ENCODE measurements around the gene ZKSCAN1.

ZKSCAN1 gene

DNA sequence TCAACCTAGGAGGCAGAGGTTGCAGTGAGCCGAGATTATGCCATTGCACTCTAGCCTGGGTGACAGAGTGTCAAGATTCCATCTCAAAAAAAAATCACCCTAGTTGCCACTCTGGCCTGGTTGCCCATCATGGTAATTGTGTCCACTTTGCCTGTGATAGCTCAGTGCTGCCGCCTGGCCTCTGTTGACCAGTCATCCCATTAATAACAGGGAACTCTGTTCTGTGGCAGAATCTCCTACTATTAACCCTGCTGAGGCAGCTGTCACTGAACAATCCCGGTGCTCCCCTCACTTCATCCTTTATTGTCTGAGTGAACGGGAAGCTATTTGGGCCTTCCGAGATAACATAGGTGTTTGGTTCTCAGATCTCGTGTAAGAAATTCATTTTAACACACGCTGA is 51.6 kb downstream of the ZKSCAN1 start:
- H3K27ac Mint-ChIP-seq: no peak overlapping the region
- no peaks in the 10 kb centered on the region for H3K27me3 Mint-ChIP-seq
- H3K9me3 Mint-ChIP-seq: peaks cover 4% of the 10 kb centered on the region
- no peak for DNase-seq (ENCODE audit: low spot score in 2 of 2)
- no peak for ATAC-seq (ENCODE audit: low read depth)
- H3K4me3 Mint-ChIP-seq: no peak overlapping the region
- H3K36me3 Mint-ChIP-seq: peaks cover 29% of the 10 kb centered on the region
- H3K4me1 Mint-ChIP-seq: no peaks in the 10 kb centered on the region

DNA sequence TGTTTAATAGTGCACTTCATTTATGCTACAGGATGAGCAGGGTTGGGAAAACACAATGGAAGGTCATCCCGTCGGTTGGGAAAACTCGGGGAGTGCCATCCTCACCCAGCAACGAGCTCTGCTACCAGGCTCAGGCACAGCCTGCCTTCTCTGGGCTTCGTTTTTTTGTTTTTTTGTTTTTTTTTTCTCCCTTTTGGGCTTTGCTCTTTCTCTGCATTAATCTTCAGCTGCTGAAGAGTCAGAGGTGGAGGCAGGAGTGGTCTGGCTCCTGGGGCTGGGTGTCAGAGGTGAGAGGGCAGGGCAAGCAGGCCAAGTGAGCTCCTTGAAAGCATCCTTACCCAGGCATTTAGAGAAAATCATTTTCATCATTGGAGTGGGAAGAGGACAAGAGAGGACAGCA is 54.6 kb downstream of the ZKSCAN1 start:
- ATAC-seq (ENCODE audit: low read depth) (no peak), DNase-seq (ENCODE audit: low spot score in 2 of 2) (no peak)
- H3K36me3 Mint-ChIP-seq: peaks cover 48% of the 10 kb centered on the region
- H3K27ac Mint-ChIP-seq: no peak overlapping the region
- no peaks in the 10 kb centered on the region for H3K27me3 Mint-ChIP-seq
- peaks cover 9% of the 10 kb centered on the region for H3K9me3 Mint-ChIP-seq
- peaks cover 4% of the 10 kb centered on the region for H3K4me1 Mint-ChIP-seq
- H3K4me3 Mint-ChIP-seq: no peak overlapping the region

DNA sequence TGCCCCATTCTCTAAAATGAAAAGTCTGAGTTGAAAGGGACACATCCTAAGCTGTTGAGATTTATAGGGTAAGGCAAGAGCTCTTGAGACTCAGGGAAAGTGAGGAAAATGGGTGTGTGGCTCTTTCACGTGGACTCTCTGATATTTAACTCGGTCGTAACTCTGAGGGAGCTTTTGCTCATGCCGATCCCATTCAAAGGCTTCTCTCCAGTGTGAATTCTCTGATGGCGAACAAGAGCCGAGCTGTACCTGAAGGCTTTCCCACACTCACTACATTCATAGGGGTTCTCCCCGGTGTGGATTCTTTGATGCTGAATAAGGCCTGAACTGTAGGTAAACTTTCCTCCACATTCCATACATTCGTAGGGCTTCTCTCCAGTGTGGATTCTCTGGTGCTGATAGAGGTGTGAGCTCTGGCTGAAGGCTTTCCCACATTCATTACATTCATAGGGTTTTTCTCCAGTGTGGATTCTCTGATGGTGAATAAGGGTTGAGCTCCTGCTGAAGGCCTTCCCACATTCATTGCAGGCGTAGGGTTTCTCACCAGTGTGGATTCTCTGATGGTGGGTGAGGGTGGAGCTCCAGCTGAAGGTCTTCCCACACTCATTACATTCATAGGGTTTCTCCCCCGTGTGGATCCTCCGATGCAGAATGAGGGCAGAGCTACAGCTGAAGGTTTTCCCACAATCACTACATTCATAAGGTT is 55.8 kb downstream of the ZKSCAN1 start:
- Mint-ChIP-seq H3K27ac (no peak overlapping the region), H3K9me3 (peaks cover 9% of the 10 kb centered on the region), H3K27me3 (no peaks in the 10 kb centered on the region), H3K36me3 (peaks cover 59% of the 10 kb centered on the region), H3K4me3 (no peak overlapping the region), H3K4me1 (peaks cover 4% of the 10 kb centered on the region)
- ATAC-seq (ENCODE audit: low read depth) (no peak), DNase-seq (ENCODE audit: low spot score in 2 of 2) (no peak)

DNA sequence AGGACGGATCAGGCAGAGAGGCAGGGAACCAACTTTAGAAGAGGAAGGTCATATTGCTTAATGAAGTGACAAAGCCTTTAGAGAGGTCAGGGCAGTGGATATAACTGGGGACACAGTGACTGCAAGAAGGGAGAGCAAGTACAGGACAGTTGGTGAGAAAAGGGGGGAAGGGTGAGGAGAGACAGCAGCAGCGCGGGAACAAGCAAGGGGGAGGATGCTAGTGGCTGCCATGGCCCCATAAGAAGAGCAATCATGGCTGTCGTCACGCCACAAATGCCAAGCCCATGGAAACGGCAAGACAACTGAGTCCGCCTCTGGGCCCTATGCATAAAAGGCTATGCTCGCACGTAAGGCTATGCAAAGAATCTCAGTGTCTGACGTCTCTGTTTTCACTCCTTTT is 57.1 kb downstream of the ZKSCAN1 start:
- no peaks in the 10 kb centered on the region for H3K27me3 Mint-ChIP-seq
- peaks cover 64% of the 10 kb centered on the region for H3K36me3 Mint-ChIP-seq
- no peak overlapping the region for H3K27ac Mint-ChIP-seq
- no peak for DNase-seq (ENCODE audit: low spot score in 2 of 2)
- peaks cover 9% of the 10 kb centered on the region for H3K9me3 Mint-ChIP-seq
- no peak overlapping the region for H3K4me3 Mint-ChIP-seq
- H3K4me1 Mint-ChIP-seq: peaks cover 4% of the 10 kb centered on the region
- ATAC-seq (ENCODE audit: low read depth): no peak

DNA sequence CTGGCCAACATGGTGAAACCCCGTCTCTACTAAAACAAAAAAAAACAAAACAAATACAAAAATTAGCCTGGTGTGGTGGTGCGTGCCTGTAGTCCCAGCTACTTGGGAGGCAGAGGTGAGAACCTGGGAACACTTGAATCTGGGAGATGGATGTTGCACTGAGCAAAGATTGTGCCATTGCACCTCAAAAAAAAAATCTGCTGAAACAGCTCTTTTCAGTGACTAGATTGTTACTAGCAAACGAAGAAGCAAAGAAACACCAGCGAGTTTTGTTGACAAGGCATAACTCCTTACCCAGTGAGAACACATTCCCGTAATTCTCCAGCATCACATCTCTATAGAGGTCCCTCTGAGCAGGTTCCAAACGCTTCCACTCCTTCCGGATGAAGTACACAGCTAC is 59.4 kb downstream of the ZKSCAN1 start:
- Mint-ChIP-seq H3K4me3 (no peak overlapping the region), H3K4me1 (peaks cover 10% of the 10 kb centered on the region), H3K36me3 (peaks cover 63% of the 10 kb centered on the region), H3K9me3 (peaks cover 9% of the 10 kb centered on the region), H3K27me3 (no peaks in the 10 kb centered on the region), H3K27ac (no peak overlapping the region)
- DNase-seq (ENCODE audit: low spot score in 2 of 2) (no peak), ATAC-seq (ENCODE audit: low read depth) (no peak)

DNA sequence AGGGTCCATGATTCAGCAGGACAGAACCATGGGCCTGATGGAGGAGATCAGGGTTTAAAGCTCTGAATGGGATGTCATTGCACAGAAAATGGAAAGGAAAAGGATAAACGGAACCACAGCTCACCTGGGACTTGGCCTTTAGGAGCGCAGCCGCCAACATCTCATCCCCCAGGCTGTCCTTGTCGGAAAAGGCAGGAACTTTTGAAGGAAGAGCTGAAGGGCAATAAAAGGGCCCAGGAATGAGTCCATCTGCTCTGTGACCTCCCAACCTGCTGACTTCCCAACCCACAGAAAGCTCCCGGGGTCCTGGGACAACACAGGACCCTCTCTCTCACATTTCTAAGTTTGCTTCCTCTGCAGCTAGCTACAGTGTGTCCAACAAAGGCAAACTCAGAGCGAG is 60.0 kb downstream of the ZKSCAN1 start:
- Mint-ChIP-seq H3K4me3 (no peak overlapping the region), H3K27ac (no peak overlapping the region), H3K4me1 (peaks cover 14% of the 10 kb centered on the region), H3K9me3 (peaks cover 9% of the 10 kb centered on the region), H3K27me3 (no peaks in the 10 kb centered on the region), H3K36me3 (peaks cover 57% of the 10 kb centered on the region)
- DNase-seq (ENCODE audit: low spot score in 2 of 2) (no peak), ATAC-seq (ENCODE audit: low read depth) (no peak)

DNA sequence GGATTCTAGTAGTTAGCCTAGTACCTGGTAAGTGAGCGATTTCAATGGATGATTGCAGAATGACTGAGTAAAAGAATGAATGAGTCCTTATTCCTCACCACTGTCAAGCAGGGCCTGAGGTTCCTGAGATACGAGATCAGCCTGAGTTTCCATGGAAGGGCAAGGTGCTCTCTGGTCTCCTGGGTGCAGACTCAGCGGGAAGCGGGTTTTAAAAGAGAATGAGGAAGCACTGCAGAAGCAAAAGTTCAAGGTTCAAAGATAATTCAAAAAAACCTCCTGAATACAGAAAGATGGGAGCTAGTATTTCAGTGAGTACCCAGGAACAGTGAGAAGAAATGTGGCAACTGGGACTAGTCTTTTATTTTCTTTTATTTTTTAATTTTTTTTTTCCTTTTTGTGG is 61.8 kb downstream of the ZKSCAN1 start:
- Mint-ChIP-seq H3K4me3 (no peak overlapping the region), H3K27ac (no peak overlapping the region), H3K9me3 (peaks cover 3% of the 10 kb centered on the region), H3K36me3 (peaks cover 39% of the 10 kb centered on the region), H3K4me1 (peaks cover 18% of the 10 kb centered on the region), H3K27me3 (no peaks in the 10 kb centered on the region)
- DNase-seq (ENCODE audit: low spot score in 2 of 2): no peak
- no peak for ATAC-seq (ENCODE audit: low read depth)

DNA sequence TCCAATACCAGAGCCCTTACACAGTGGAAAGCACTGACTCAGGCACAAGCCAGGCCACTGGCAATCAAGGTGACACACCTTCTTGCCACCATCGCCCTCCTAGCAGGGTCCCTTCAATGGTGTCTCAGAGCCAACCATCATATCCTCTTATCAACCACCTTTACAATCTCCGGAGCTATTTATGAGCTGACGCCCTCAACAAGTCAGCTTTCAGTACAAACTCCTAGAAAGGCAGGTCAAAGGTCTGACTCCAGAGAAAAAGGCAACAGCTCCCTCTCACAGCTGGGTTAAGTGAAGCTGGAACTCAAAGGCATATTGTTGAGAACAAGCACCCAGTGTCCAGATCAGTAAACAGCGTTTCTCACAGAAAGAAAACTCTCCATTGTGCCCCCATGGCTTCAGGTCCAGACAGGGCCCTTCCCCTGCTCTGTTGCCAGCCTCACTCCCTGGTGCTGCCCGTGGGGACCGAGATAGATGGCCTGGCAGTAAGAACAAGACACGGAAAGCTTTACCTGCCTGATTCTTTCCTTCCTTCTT is 63.7 kb downstream of the ZKSCAN1 start:
- DNase-seq (ENCODE audit: low spot score in 2 of 2) (no peak), ATAC-seq (ENCODE audit: low read depth) (no peak)
- Mint-ChIP-seq H3K27ac (no peak overlapping the region), H3K4me1 (peaks cover 20% of the 10 kb centered on the region), H3K36me3 (peaks cover 26% of the 10 kb centered on the region), H3K4me3 (no peak overlapping the region), H3K9me3 (no peaks in the 10 kb centered on the region), H3K27me3 (no peaks in the 10 kb centered on the region)

DNA sequence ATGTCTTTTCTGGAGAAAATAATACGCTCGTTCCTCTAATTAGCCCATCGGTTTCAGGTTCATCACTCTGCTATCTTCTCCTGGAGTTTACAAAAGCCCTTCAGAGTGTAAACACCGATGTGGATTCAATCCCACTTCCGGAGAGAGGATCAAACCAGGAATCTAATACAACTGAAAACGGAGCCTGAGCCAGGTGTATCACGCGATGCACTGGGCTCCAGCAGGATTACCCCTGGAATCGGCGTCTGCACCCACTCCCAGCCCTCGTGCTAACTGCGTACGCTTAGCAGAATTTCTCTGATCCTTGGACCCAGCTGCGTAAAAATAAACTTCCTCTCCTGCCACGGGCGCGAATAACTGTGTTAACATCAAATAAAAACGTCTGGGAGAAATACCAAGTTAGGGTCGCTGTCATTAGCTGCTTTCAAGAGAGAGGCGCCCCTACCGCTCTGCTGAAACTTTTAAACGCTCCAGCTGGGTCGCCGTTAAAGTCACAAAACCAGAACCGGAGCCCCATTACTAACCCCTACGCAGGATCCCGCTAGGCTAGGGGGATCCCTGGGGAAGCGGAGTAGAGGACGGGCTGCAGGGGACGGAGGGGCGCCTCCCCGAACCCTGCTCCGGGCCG is 65.6 kb downstream of the ZKSCAN1 start:
- Mint-ChIP-seq H3K27me3 (no peaks in the 10 kb centered on the region), H3K4me1 (peaks cover 20% of the 10 kb centered on the region), H3K9me3 (no peaks in the 10 kb centered on the region), H3K4me3 (peak overlapping the region; percentile 87), H3K27ac (peak overlapping the region; percentile 95), H3K36me3 (peaks cover 10% of the 10 kb centered on the region)
- ATAC-seq (ENCODE audit: low read depth) (peak; percentile 3), DNase-seq (ENCODE audit: low spot score in 2 of 2) (no peak)

DNA sequence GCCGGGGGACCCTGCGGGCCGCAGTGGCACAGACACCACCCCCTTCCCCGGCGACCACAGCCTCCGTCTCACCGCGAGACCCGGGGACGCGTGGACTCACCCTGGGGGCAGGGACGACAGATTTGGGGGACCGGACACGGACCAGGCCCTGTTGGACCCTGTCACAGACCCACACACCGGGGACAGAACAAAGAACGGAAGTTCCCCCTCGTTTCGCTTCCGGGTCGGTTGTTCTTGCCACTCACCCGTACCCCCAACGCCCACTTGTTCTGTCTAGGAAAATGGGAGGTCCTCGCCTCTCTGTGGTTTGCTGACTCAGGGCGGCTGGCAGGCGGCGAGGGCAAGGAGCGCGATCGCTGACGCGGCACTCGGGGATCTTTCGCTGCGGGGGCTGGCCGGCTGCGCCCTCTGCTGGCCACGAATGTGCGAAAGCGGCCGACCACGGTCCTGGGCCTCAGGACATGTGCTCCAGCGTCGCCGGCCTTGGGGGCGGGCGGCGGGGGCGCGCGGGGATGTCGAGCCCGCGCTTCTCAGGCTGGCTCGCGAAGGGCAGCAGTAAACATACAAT is 66.2 kb downstream of the ZKSCAN1 start, which contains the start of gene ZNF3:
Gene ZNF3, minus strand, starts transcription at position 189 of the 568 bp plus-strand sequence. CDS start 4,366 bp downstream, outside the sequence.
- peaks cover 20% of the 10 kb centered on the region for H3K4me1 Mint-ChIP-seq
- no peaks in the 10 kb centered on the region for H3K9me3 Mint-ChIP-seq
- H3K36me3 Mint-ChIP-seq: peaks cover 8% of the 10 kb centered on the region
- H3K4me3 Mint-ChIP-seq: peak within 1 kb of the TSS; percentile 87
- H3K27me3 Mint-ChIP-seq: no peaks in the 10 kb centered on the region
- peak; percentile 70 for ATAC-seq (ENCODE audit: low read depth)
- peak; percentile 97 to 98 for DNase-seq (ENCODE audit: low spot score in 2 of 2)
- peak within 1 kb of the TSS; percentile 95 for H3K27ac Mint-ChIP-seq

DNA sequence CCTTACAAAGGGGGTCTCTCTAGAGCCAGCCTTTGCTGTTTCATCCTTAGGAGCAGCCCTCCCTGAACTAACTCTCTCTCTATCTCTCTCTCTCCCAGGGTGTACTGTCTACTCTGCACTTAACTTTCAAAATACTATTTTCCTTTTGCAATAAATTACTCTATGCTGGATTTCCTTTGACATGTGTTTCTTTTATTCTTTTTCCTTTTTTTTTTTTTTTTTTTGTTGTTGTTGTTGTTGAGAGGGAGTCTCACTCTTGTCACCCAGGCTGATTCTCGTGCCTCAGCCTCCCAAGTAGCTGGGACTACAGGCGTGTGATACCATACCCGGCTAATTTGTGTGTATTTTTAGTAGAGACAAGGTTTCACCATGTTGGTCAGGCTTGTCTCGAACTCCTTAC is 67.6 kb downstream of the ZKSCAN1 start:
- peak overlapping the region; percentile 87 for H3K4me3 Mint-ChIP-seq
- H3K4me1 Mint-ChIP-seq: peaks cover 20% of the 10 kb centered on the region
- no peaks in the 10 kb centered on the region for H3K9me3 Mint-ChIP-seq
- DNase-seq (ENCODE audit: low spot score in 2 of 2) (no peak), ATAC-seq (ENCODE audit: low read depth) (peak; percentile 2)
- H3K36me3 Mint-ChIP-seq: peaks cover 3% of the 10 kb centered on the region
- peak overlapping the region; percentile 95 for H3K27ac Mint-ChIP-seq
- no peaks in the 10 kb centered on the region for H3K27me3 Mint-ChIP-seq

DNA sequence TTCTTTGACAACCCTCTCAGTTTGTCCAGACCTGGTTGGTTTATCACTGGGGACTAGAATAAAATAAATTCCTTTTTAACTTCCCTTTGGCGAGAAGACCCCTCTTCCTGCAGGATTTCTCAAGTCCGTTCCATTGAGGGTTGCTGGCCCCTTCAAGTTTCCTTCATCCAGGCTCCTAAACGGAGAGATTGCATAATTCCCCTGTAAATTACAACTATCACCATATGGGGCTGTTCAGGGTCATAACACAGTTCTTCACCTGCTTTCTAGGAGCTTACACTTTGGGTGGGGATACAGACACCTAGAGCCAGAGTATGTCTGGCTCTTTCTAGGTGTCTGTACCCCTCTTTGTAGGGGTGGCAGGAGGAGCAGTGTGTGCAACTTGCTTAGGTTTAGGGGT is 70.1 kb downstream of the ZKSCAN1 start:
- no peaks in the 10 kb centered on the region for H3K9me3 Mint-ChIP-seq
- no peak overlapping the region for H3K4me3 Mint-ChIP-seq
- H3K27me3 Mint-ChIP-seq: no peaks in the 10 kb centered on the region
- DNase-seq (ENCODE audit: low spot score in 2 of 2) (no peak), ATAC-seq (ENCODE audit: low read depth) (no peak)
- peaks cover 20% of the 10 kb centered on the region for H3K4me1 Mint-ChIP-seq
- H3K36me3 Mint-ChIP-seq: peaks cover 3% of the 10 kb centered on the region
- peak overlapping the region; percentile 95 for H3K27ac Mint-ChIP-seq

DNA sequence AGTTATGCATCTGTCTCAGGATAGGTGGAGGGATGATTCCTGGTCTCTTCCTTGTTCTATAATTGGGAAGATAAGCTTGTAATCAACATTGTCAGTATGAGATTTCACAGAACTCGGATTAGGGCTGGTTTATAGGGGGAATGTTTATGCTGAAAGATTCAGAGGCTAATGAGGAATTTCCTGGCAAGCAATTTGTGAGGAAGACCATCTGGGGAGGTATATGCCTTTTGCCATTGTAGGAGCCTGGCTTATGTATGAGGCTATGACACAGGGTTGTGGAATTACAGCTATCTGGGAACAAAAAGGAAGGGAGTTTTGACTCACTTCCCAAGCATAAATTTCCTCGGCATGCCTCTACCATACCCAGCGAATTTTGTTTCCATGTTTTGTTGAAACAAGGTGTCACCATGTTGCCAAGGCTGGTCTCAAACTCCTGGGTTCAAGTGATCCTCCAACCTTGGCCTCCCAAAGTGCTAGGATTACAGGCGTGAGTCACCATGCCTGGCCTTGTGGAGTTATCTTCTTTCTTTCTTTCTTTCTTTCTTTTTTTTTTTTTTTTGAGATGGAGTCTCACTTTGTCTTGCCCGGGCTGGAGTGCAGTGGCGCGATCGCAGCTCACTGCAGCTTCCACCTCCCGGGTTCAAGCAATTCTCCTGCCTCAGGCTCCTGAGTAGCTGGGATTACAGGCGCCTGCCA is 71.8 kb downstream of the ZKSCAN1 start:
- peak overlapping the region; percentile 54 for H3K4me3 Mint-ChIP-seq
- peak overlapping the region; percentile 68 for H3K27ac Mint-ChIP-seq
- H3K9me3 Mint-ChIP-seq: no peaks in the 10 kb centered on the region
- H3K36me3 Mint-ChIP-seq: peaks cover 7% of the 10 kb centered on the region
- H3K27me3 Mint-ChIP-seq: no peaks in the 10 kb centered on the region
- ATAC-seq (ENCODE audit: low read depth): no peak
- no peak for DNase-seq (ENCODE audit: low spot score in 2 of 2)
- peaks cover 18% of the 10 kb centered on the region for H3K4me1 Mint-ChIP-seq

DNA sequence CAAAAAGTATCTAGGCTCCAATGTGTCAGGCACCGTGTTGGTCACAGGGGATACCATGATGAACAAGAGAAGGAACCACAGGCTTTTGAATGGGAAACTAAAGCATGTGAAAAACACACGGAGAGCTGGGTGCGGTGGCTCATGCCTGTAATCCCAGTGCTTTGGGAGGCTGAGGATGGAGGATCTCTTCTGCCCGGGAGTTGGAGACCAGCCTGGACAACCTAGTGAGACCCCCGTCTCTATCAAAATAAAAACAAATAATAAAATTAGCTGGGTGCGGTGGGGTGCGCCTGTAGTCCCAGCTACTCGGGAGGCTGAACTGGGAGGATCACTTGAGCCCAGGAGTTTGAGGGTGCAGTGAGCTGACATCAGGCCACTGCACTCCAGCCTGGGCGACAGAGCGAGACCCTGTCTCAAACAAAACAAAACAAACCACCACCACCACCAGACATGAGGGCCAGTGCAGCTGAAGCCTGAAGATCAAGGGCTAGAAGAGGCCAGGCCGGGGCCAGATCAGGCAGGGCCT is 72.8 kb downstream of the ZKSCAN1 start:
- peak; percentile 23 for ATAC-seq (ENCODE audit: low read depth)
- H3K4me1 Mint-ChIP-seq: peaks cover 15% of the 10 kb centered on the region
- DNase-seq (ENCODE audit: low spot score in 2 of 2): no peak
- peaks cover 13% of the 10 kb centered on the region for H3K36me3 Mint-ChIP-seq
- no peaks in the 10 kb centered on the region for H3K9me3 Mint-ChIP-seq
- H3K27me3 Mint-ChIP-seq: no peaks in the 10 kb centered on the region
- H3K4me3 Mint-ChIP-seq: peak overlapping the region; percentile 90
- peak overlapping the region; percentile 84 for H3K27ac Mint-ChIP-seq
